Renal pelvis (tissue), 4 donors: Measurements from ENCODE around the gene ATG7. TPM values are rescaled to one million over a fixed set of nuclear protein-coding genes. Genes with fewer than 3 reads are reported as not detected.
A peak's percentile ranks its signal among the peaks of the same experiment; 100 is the strongest.
"Not testable (repeated sequence)": the region's sequence is repeated elsewhere in the genome, so short reads cannot be mapped to it uniquely, and the experiment has no call there.

Experiments used
- DNase-seq: peaks from one replicate; pipeline ENCODE4 v3.0.0-alpha.2; 2013
- polyA plus RNA-seq, 3 donors: library from polyadenylated mRNA; unstranded; fragments of 120-200 nt; gene quantifications; one replicate each; pipeline ENCODE4 v1.2.1, GENCODE V29; 2013; ENCODE audit not compliant: insufficient read length in 3 of 3

Gene ATG7
- polyA plus RNA-seq, 3 donors, result 22.8 to 24.0 (median 23.0) TPM

DNA sequence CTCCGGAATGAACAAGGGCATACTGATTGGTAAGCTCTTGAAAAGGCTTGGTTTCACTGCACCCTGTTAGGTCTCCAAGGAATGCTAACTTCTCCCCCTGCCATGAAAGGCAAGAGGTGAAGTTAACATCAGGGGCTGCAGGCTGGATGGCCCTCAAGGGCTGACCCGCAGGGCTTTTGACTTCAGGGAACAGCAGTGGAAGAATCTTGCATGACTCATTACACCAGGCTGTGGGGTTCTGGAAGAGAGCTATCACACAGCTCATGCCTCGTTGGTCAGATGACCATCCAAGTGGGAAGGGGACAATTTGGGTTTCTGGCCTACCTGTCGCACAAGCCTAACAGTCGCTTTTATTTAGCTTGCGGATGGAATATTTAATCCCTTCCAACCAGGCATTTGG, 23.6 kb upstream of the ATG7 start:
- DNase-seq, result no peak

DNA sequence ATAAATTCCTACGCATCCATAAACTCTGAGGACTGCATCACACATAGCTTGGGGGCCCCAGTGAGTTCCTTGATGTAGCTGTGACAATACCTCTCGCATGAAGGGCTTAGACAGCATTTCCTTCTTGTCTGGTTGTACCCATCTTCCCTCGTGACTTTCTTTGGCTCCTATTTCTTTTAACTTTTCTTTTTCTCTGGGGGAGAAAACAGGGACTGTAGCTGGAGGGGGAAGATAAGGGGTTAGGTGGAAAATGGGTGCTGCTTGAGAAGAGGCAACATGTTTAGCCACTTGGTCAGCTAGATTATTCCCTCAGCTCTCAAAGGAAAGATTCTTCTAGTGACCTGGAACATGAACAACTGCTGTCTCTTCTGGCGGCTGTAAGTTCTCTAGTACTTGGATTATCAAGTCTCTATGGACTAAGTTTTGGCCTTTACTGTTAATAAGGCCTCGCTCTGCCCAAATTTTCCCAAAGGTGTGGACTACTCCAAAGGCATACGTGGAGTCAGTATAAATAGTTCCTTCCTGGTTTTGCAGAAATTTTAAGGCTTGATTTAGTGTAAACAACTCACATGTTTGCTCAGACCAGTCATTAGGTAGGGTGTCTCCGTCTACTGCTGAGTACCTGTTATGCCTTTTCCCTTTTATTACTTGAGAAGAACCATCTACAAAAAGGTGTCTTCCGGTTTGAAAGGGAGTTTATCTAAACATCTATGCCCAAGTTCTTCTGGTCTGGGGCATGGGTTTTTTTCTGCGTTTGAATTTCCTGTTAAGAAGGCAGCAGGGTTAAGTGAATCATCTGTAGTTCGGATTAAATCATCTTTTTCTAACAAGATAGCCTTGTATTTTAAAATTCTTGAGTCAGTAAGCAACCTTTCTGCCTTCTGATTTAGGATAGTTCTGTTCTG, 21.0 kb upstream of the ATG7 start:
- DNase-seq, result no peak

DNA sequence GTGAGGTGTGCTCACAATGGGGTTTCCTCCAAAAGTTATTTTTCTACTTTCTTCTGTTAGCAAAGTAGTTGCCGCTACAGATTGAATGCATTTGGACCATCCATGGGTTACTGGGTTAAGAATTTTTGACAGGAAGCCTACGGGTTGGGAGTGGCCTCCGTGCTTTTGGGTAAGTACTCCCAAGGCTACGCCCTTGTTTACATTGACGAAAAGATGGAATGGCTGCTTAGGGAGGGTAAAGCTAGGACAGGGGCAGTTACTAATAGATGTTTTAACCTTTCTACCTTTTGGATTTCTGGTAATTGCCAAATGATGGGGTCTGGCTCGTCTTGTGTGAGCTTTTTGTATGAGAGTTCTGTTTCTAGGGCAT, 20.4 kb upstream of the ATG7 start:
- DNase-seq, result no peak

DNA sequence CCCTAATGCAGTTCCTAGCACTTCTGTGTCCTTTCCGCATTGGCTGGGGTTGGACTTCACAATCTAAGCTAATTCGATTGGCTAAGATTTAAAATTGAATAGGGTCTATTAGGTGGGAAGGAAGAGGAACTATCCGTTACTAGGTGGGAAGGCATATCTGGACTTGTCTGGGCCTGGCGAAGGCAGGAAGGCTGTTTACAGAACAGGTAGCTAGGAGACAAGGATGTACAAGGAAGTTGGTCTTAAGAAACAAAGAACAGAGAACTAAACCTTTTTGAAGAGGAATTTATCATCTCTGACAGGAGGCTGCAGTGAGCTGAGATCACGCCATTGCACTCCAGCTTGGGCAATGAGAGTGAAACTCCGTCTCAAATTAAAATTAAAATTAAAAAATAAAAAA, 17.3 kb upstream of the ATG7 start:
- no peak for DNase-seq

DNA sequence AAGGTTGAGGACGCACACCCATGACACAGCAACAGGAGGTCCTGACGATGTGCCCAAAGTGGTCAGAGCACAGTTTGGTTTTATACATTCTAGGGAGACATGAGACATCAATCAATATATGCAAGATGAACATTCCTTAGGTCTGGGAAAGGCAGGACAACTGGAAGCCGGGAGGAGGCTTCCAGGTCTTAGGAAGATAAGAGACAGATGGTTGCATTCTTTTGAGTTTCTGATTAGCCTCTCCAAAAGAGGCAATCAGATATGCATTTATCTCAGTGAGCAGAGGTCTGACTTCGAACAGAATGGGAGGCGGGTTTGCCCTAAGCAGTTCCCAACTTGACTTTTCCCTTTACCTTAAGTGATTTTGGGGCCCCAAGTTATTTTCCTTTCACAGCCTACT, 16.7 kb upstream of the ATG7 start:
- DNase-seq, result not testable (repeated sequence)

- DNase-seq, result no peak
Observed at GRCh38 chr3:11258958-11259357, 13.2 kb upstream of the ATG7 start.

- DNase-seq, result no peak
Observed at GRCh38 chr3:11260460-11260859, 11.7 kb upstream of the ATG7 start.

DNA sequence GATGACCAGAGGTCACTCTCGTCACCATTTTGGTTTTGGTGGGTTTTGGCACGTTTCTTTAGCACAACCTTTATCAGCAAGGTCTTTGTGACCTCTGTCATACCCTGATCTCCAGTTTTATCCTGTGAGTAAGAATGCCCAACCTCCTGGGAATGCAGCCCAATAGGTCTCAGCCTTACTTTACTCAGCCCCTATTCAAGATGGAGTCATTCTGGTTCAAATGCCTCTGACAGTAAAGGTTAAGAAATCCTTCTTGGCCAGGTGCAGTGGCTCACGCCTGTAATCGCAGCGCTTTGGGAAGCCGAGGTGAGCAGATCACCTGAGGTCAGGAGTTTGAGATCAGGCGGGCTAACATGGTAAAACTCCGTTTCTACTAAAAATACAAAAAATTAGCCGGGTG, 3.2 kb upstream of the ATG7 start:
- no peak for DNase-seq

DNA sequence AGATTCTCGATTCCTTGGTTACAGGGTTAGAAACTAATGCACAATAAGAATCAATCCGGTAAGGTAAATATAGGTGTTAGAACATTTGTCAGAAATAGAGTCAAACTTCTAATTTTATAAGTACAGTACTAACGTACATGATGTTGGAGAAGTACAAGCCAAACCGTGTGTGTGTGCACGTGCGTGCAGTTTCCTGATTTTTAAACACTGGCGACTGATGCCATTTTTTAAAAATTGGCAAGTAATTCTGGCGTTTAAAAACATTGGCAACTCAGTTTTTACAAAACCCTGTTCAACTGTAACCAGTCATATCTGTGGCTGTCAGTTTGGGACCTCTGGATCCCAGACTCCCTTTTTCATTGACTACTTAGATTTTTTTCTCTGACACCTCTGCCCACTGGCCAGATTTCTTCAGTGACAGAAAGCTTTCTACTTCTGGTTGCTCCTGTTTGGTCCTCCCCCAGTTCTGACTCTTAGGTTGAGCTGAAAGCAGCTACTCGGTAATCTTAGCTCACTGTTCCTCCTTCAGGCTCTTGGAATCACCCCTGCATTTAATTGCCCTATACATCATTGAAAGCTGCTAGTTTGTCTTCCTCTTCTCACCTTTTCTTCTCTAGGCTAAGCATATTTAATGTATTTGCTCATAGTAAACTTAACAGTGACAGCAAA, 843 bp downstream of the ATG7 start:
- DNase-seq, result no peak

DNA sequence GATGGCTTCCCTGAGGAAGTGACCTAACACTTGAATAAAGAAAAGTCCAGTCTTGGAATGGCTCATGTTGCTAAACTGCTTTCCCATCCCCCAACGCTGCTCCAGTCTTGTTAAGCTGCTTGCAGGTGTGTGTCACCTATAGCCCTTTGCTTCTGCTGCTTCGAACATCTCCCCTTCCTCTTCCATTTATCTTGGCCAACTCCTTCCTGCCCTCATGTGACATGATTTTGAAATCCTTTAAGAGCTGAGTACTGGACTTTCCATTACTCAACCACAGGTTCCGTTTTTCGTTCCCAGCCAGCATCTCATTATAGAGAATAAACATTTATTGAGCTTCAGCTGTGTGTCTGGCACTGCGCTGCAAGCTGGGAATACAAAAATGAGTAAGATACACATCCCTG, 1.7 kb downstream of the ATG7 start:
- no peak for DNase-seq

DNA sequence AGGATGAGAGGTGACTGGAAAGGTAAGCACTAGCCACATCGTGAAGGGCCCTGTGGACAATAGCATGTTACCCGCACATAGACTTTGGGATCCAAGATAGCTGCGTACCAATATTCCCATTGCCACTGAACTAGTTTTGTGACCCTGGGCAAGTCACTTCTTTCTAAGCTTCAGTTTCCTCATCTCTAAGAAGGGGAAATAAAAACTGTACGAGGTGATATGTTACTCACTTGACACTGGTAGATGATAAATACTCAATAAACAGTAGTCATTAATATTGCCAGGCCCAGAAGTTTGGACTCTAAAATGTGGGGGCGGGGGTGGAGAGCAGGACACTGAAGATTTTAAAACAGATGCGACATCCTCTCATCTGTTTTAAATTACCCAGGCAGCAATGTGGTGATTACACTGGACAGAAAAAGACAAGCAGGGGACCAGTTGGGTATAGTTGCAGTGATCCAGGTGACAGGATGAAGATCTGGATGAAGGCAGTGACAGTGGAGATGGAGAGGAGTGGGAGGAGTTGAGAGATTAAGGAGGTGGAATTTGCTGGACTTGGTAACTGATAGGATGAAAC, 2.5 kb downstream of the ATG7 start:
- DNase-seq, result no peak

GRCh38 chr3:11275926-11276325, 3.7 kb downstream of the ATG7 start:
- no peak for DNase-seq

- DNase-seq, result no peak
Observed at GRCh38 chr3:11276901-11277300, 4.7 kb downstream of the ATG7 start.

DNA sequence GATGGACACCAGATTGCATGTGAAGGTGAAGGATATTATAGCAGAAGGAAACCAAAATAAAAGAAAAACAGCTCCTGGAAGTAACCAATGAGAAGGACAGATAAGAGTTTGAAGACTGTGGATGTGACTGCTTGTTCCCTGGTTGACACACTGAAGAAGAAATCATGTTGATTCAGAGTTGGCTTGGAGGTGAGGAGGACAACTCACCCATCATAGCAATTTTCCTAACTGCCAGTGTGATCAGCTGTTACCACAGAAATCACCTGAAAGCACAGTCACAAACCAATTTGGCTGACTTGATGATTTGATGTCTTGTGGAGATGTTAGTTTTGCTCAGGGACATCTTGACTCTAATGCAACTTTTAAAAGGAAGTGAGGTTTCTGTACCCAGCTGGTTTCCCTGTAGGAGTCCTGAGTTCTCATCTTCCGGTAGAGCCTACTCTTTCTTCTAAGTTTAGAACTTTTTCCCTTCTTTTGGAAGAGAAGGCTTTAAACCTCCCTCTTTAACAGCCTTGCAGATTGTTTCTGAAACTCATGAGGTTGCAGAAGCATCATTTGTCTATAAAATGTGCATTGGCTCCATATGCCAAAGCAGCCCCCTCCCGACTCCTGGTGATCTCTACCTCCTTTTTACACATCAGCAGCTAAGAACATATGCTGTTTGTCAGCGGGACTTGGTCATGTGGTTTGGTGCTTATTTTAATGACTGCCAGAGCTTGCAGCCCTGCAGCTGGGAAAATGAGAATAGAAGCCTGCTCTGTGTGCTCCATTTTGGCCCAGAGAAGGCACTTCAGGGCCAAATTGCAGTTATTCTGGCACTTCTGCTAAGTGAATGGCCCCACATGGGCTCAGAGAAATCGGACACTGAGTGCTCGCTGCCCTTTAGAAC, 10.3 kb downstream of the ATG7 start:
- peak; percentile 72 for DNase-seq

DNA sequence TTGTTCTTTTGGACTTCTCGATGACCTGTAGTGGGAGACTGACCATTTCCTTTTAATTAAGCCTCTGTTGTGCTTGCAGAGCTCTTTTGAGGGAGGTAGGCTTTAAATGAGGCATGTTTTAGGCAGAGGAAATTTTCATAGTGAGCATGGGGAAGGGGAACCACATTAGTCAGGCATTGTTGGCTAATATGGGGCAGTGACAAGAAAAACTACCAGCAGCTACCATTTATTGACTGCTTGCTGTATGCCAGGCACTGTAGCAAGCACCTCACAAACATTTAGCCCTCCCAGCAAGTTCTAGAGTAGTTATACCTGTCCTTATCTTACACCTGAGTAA, 10.9 kb downstream of the ATG7 start:
- DNase-seq, result no peak

DNA sequence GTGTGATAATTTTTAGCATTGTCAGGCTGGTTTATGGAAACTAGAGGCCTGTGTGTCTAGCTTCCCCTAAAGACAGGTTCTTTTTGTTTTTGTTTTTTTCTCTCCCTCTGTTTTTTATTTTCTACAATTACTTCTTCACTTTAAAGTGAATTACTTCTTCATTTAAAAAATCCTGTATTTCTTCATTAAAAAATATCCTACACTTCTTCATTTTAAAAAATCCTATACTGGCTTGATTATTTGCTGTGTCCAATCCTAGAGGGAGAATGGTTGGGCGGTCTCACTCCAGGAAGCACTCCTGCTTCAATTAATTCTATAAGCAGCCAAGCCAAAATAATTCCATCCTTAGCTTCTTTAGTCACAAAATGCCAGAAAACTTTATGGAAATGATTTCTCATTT, 11.8 kb downstream of the ATG7 start:
- DNase-seq, result no peak

- DNase-seq, result no peak
Observed at GRCh38 chr3:11285471-11285870, 13.3 kb downstream of the ATG7 start.

DNA sequence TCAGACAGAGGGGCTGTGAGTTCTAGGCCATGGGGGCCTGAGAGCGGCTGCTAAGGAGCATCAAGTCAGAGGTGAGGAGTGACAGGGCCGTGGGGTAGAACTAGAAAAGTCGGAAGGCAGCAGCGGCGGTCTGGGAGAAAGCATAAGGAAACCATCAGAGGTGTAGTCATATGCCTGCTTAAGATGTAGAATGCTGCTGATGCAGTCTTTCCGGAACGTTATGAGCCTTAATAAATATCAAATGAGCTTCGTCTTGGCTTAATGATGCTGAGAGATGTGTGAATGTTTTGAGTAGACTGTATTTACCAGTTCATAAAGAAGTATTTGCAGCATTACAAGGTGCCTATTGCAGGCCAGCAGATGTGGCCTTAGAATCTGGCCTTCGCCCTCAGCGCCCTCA, 15.2 kb downstream of the ATG7 start:
- DNase-seq, result no peak

- DNase-seq, result no peak
Observed at GRCh38 chr3:11288021-11288491, 15.9 kb downstream of the ATG7 start.

DNA sequence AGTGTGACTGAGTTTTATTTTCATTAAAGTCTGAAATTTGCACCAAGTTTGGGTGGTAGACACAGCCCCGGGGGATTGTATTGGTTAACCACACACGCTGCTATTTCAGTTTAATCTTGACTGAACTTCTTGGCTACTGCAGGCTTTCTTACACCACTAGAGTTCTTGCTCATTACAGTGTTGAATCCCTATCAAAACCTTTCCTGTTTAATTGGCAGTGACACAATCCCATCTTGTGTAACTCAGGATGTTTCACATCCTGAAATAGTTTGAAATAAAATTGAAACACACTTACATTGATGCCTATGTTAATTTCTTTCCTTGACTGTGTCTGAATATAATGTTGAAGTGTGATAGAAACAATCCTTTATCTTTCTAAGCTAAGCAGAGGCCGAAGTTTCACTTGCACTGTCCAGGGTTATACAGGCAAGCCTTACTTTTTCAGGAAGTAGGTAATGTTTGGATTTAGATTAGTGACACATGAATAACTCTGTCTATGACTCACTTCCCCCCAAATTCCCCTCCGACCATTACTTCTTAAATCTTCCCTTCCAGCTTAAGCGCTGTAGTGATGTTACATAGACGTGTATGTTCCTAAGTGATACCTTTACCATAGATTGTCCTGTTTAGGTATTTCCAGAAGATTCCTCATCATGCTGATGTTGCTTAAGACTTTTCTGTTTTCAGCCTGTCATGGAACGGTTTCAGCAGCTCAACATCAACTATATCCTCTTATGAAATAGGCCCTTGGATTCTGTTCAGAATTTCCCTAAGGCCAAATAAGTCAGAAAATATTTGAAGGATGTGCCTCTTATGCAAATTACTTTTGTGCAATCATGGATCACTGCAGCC, 16.8 kb downstream of the ATG7 start:
- DNase-seq, result no peak

DNA sequence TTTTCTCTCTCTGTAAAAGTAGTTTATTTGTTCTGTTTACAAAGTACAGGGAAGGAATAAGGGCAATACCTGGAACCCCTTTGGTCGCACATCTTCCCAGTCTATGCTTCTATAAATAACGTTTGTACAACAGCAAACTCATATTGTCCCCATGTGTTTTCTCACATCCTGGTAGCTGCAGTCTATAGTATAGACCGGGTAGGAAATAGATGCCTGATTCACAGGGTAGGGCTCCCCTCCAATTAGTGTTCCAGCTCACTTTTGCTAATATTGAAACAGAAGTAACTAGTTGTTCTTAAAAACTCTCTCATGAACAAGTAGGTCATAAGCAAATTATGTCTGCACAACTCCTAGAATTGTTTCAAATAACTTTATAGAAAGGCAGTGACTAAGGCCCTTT, 17.7 kb downstream of the ATG7 start:
- no peak for DNase-seq
